Spleen (tissue), 11 donors: Measurements from ENCODE around the gene LRRC26. TPM values are rescaled to one million over a fixed set of nuclear protein-coding genes. Genes with fewer than 3 reads are reported as not detected.

ENCODE experiments used
- DNase-seq: peaks from one replicate; pipeline ENCODE4 v3.0.0-alpha.2; 2020
- H3K27ac ChIP-seq, 8 donors: fragments of 200-600 bp; sonication (generic) in 7 of 8; 1 replicate in 4 of 8; 2 replicates in 4 of 8; pipeline versions ENCODE4 v1.5.0 to v1.8.0; 2016 to 2021; ENCODE audit warnings: inconsistent platforms in 4 of 8, mild to moderate bottlenecking in 4 of 8, moderate library complexity in 1 of 8
- H3K27me3 ChIP-seq, 7 donors: fragments of 200-600 bp; sonication (generic) in 6 of 7; replicated peaks in 1 of 7; 1 replicate in 4 of 7; 2 replicates in 3 of 7; pipeline versions ENCODE4 v1.5.0 to v1.8.0; 2016 to 2021; ENCODE audit warnings: inconsistent platforms in 3 of 7, mild to moderate bottlenecking in 1 of 7
- H3K36me3 ChIP-seq, 6 donors: fragments of 200-600 bp; sonication (generic) in 5 of 6; 1 replicate in 4 of 6; 2 replicates in 2 of 6; pipeline versions ENCODE4 v1.5.0 to v1.8.0; 2016 to 2021; ENCODE audit warnings: inconsistent platforms in 2 of 6
- H3K4me1 ChIP-seq, 6 donors: fragments of 200-600 bp; sonication (generic) in 5 of 6; 1 replicate in 3 of 6; 2 replicates in 3 of 6; pipeline versions ENCODE4 v1.5.0 to v1.8.0; 2016 to 2021; ENCODE audit warnings: inconsistent platforms in 3 of 6
- H3K4me3 ChIP-seq, 8 donors: fragments of 200-600 bp; sonication (generic) in 7 of 8; 1 replicate in 4 of 8; 2 replicates in 4 of 8; pipeline versions ENCODE4 v1.5.0 to v1.8.0; 2016 to 2021; ENCODE audit warnings: inconsistent platforms in 4 of 8, mild to moderate bottlenecking in 4 of 8, moderate library complexity in 2 of 8
- H3K9me3 ChIP-seq, 8 donors: fragments of 200-600 bp; sonication (generic) in 7 of 8; 1 replicate in 4 of 8; 2 replicates in 4 of 8; pipeline versions ENCODE4 v1.5.0 to v1.8.0; 2016 to 2021; ENCODE audit warnings: inconsistent platforms in 4 of 8
- POLR2A ChIP-seq, 3 donors: fragments of 450-650 bp; IDR thresholded peaks; one replicate each; pipeline ENCODE4 v1.5.1; 2017; ENCODE audit warnings: antibody characterized with exemption in 3 of 3, mild to moderate bottlenecking in 1 of 3
- POLR2AphosphoS5 ChIP-seq, 3 donors: sonication (generic); formaldehyde crosslinking; IDR thresholded peaks; one replicate each; pipeline ENCODE4 v1.5.1; 2017; ENCODE audit warnings: antibody characterized with exemption in 3 of 3
- WGBS, 5 donors: extraction: QIAGEN DNeasy Blood & Tissue Kit in 3 of 5; methylation state at CpG; one replicate each; pipeline versions ENCODE4 v1.1.5 to v1.1.7; 2013 to 2018; 5-methylcytosine and 5-hydroxymethylcytosine counted together
- intact Hi-C: fragments of 100-400 bp; cut with DNase I; formaldehyde crosslinking; loops from one replicate; pipeline ENCODE4 v1.15.0; 2023; ENCODE audit warnings: low total_unique reads
- polyA plus RNA-seq, 3 donors: library from polyadenylated mRNA; stranded (reverse); fragments of 200-250 nt; gene quantifications; one replicate each; pipeline ENCODE4 v1.2.1, GENCODE V29; 2013
- total RNA-seq, 7 donors: library from RNA; depleted of rRNA in 3 of 7; stranded (reverse); fragments of >200 nt in 3 of 7; fragmentation: NEBNext Ultra II Directional in 4 of 7; extraction: Animal tissue kit (Norgen Biotek cat#: 25700) in 4 of 7; gene quantifications; one replicate each; pipeline versions ENCODE4 v1.1.0 to v1.2.1, GENCODE V29; 2016 to 2021
- TF ChIP-seq, protein P1 (sequence below), 11 experiments: fragments of 200-600 bp in 7 of 11; fragments of 450-650 bp in 4 of 11; sonication (generic) in 4 of 11; IDR thresholded peaks in 8 of 11; conservative IDR thresholded peaks in 3 of 11; 1 replicate in 7 of 11; 2 replicates in 4 of 11; pipeline versions ENCODE4 v1.4.0 to v1.8.0; 2016 to 2021; ENCODE audit warnings: antibody characterized with exemption in 11 of 11, inconsistent platforms in 4 of 11, mild to moderate bottlenecking in 1 of 11
- donor health status: healthy with polysubstance abuse.
- donor health status: DM: no; HTN: no; CAD: no; lungs with moderate emphysema.
- donor health status: DM: no; HTN: no; CAD: no.
- donor health status: Bipolar disorder and iron deficiency.
- donor health status: healthy.
- donor health status: DM: no; HTN: no; CAD: no.
- donor health status: DM: yes; HTN: yes; CAD: no.

LRRC26 gene
- total and polyA plus RNA-seq, 10 donors = 0.06 to 0.60 (median 0.28) TPM; not detected in 7

DNA sequence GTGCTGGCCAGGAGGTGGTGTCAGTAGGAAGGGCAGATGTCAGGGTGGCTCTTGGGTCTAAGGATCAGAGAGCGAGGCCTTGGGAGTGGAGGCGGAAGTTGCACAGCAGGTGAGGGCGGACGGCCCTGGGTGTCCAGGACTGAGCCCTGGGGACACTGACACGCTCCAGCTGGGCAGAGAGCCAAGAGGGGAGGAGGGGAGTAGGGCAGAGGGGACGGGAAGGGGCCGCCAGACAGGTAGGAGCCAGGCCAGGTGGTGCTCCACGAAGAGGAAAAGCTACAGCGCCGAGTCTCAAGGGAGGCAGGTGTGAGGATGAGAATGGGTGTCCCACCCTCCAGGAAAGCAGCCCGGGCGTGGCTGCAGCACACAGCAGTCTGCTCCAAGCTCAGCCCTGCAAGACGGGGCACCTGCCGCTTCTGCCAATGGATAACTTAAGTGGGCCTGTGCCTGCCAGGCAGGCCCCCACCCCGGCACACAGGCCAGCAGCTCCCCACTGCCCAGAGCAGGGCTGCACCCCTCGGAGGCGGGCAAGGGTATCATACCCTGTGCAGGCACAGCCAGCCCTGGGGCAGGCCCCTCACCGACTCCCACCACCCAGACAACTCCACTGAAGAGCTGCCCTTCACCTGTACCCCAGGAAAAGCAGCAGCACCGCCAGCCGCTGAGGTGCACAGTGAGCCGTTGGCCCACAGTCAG, 25.8 kb upstream of the LRRC26 start:
- Histone ChIP-seq H3K27me3 (peaks cover 0 to 9% (median 0%) of the 10 kb centered on the region in 7 donors), H3K36me3 (peaks cover 0 to 19% (median 3%) of the 10 kb centered on the region in 6 donors), H3K4me1 (peaks cover 8 to 58% (median 32%) of the 10 kb centered on the region in 6 donors), H3K27ac (no peak overlapping the region), H3K4me3 (no peak overlapping the region), H3K9me3 (no peaks in the 10 kb centered on the region)
- no peak for DNase-seq
- 85 to 94% (median 91%) methylated on average over 12 to 21 of the region's 21 CpGs for WGBS, 5 donors
- intact Hi-C loops = no loop called here
- TF ChIP-seq, protein P1, sequence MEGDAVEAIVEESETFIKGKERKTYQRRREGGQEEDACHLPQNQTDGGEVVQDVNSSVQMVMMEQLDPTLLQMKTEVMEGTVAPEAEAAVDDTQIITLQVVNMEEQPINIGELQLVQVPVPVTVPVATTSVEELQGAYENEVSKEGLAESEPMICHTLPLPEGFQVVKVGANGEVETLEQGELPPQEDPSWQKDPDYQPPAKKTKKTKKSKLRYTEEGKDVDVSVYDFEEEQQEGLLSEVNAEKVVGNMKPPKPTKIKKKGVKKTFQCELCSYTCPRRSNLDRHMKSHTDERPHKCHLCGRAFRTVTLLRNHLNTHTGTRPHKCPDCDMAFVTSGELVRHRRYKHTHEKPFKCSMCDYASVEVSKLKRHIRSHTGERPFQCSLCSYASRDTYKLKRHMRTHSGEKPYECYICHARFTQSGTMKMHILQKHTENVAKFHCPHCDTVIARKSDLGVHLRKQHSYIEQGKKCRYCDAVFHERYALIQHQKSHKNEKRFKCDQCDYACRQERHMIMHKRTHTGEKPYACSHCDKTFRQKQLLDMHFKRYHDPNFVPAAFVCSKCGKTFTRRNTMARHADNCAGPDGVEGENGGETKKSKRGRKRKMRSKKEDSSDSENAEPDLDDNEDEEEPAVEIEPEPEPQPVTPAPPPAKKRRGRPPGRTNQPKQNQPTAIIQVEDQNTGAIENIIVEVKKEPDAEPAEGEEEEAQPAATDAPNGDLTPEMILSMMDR (IDR thresholded peaks at IDR 0.05 in 8 of 11, conservative IDR thresholded peaks at IDR 0.05 in 3 of 11) = no peak
- TF ChIP-seq POLR2AphosphoS5 (IDR thresholded peaks at IDR 0.05) (no peak), POLR2A (IDR thresholded peaks at IDR 0.05) (no peak)

DNA sequence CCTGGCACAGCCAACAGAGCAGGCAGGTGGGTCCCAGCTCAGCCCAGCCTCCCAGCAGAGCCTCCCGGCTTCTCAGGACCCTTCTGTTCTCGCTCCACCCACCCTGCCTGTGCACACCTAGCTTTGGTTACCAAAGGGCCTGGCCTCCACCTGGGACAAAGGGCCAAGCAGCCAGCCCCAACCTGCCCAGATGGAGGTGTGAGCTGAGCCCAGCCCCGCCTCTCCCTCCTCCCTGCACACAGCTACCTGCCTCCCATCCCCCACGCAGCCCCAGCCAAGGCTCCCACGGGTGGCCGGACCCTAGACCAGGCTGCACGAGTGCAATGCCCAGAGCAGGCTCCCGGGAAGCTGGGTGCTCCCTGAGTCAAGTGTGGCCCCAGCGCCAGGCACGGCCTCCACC, 25.1 kb upstream of the LRRC26 start:
- no peak overlapping the region for H3K27ac ChIP-seq
- WGBS, 5 donors = 83 to 100% (median 90%) methylated on average over 6 to 10 of the region's 10 CpGs
- H3K4me3 ChIP-seq = no peak overlapping the region
- peaks cover 0 to 26% (median 11%) of the 10 kb centered on the region in 6 donors for H3K36me3 ChIP-seq
- no peaks in the 10 kb centered on the region for H3K9me3 ChIP-seq
- DNase-seq = no peak
- TF ChIP-seq, protein P1 (IDR thresholded peaks at IDR 0.05 in 8 of 11, conservative IDR thresholded peaks at IDR 0.05 in 3 of 11) = no peak
- TF ChIP-seq POLR2A (IDR thresholded peaks at IDR 0.05) (no peak), POLR2AphosphoS5 (IDR thresholded peaks at IDR 0.05) (no peak)
- peaks cover 13 to 66% (median 39%) of the 10 kb centered on the region in 6 donors for H3K4me1 ChIP-seq
- peaks cover 0 to 9% (median 0%) of the 10 kb centered on the region in 7 donors for H3K27me3 ChIP-seq
- intact Hi-C loops = no loop called here

DNA sequence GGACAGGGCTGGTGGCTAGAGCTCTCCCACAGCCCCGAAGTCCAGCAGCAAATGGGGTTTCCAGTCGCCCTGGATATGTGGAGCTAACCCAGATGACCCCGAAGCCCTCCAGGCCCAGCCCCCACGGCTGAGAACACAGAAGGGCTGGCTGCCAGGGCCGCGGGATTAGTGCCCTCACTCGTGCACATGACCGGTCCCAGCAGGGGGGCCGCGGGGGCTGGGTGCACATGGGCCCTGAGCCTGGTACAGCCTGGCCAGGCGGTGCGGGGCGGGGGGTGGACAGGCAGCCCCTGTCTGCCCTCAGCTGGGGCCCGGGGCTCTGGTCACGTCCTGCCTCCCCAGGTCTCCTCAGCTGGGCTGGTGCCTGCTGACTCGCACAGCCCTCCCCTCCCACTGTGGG, 24.5 kb upstream of the LRRC26 start:
- no peaks in the 10 kb centered on the region for H3K9me3 ChIP-seq
- intact Hi-C loops = no loop called here
- TF ChIP-seq, protein P1 (IDR thresholded peaks at IDR 0.05 in 8 of 11, conservative IDR thresholded peaks at IDR 0.05 in 3 of 11) = no peak
- no peak for TF ChIP-seq POLR2AphosphoS5 (IDR thresholded peaks at IDR 0.05)
- no peak for TF ChIP-seq POLR2A (IDR thresholded peaks at IDR 0.05)
- H3K4me1 ChIP-seq = peaks cover 15 to 66% (median 39%) of the 10 kb centered on the region in 6 donors
- 75 to 91% (median 86%) methylated on average over 14 to 16 of the region's 16 CpGs; no CpG with 5 or more reads in 1 of the 5 donors for whole genome bisulfite sequencing, 5 donors
- DNase-seq = no peak
- H3K4me3 ChIP-seq = no peak overlapping the region
- H3K27me3 ChIP-seq = peaks cover 0 to 4% (median 0%) of the 10 kb centered on the region in 7 donors
- H3K36me3 ChIP-seq = peaks cover 0 to 30% (median 14%) of the 10 kb centered on the region in 6 donors
- H3K27ac ChIP-seq = no peak overlapping the region

DNA sequence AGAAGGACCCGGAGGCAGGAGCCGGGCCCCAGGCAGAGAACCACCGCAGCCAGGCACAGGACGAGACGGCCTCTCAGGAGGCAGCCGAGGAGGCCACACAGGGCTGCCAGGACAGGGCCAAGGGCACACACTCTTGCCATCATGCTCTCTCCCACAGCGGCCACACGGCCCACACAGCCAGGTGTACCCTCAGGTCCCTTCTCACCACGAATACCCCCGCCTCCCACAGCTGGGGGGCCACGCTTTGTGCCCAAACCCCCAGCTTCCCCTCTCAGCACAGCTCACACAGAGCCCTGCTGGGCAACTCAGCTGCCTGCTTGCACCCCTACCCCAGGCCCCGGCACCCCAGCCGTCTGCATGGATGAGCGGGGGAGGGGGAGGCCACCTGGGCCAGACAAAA, 23.9 kb upstream of the LRRC26 start:
- no peak overlapping the region for H3K4me3 ChIP-seq
- no peaks in the 10 kb centered on the region for H3K9me3 ChIP-seq
- no peak for DNase-seq
- H3K27me3 ChIP-seq = no peaks in the 10 kb centered on the region
- H3K4me1 ChIP-seq = peaks cover 13 to 66% (median 37%) of the 10 kb centered on the region in 6 donors
- TF ChIP-seq POLR2A (IDR thresholded peaks at IDR 0.05) (no peak), POLR2AphosphoS5 (IDR thresholded peaks at IDR 0.05) (no peak)
- TF ChIP-seq, protein P1 (IDR thresholded peaks at IDR 0.05 in 8 of 11, conservative IDR thresholded peaks at IDR 0.05 in 3 of 11) = no peak
- 77 to 93% (median 89%) methylated on average over 8 to 14 of the region's 14 CpGs for WGBS, 5 donors
- peaks cover 0 to 30% (median 14%) of the 10 kb centered on the region in 6 donors for H3K36me3 ChIP-seq
- intact Hi-C loops = no loop called here
- no peak overlapping the region for H3K27ac ChIP-seq
